Measurements from ENCODE around the gene BRCC3. TPM values are rescaled to one million over a fixed set of nuclear protein-coding genes. Genes with fewer than 3 reads are reported as not detected.

BRCC3 gene
- polyA plus RNA-seq (2012; ENCODE audit: insufficient read depth, insufficient read length): 33.2 TPM

GRCh38 chrX:155070975-155071693 is at the start of gene BRCC3, which contains the start of the genes CMC4 and MTCP1:
BRCC3 (plus strand) TSS chrX:155071508; CDS start chrX:155071528, 20 bp downstream.
CMC4 (minus strand) TSS chrX:155071136; CDS start chrX:155064023, 7,113 bp downstream.
MTCP1 (minus strand) TSS chrX:155071136; CDS start chrX:155066010, 5,126 bp downstream.
- peak; percentile 67 for DNase-seq (ENCODE audit: low read depth, low spot score)

GRCh38 chrX:155022585-155022984 is 48.7 kb upstream of the BRCC3 start, which contains the start of gene F8:
F8 (minus strand) TSS chrX:155022723; CDS start chrX:155022552, 171 bp downstream.
- no peak within 1 kb of the TSS for H3K4me3 ChIP-seq (ENCODE audit: low read length)
- DNase-seq (ENCODE audit: low read depth, low spot score): no peak

More at GRCh38 chrX:155070975-155071693, at the start of gene BRCC3, which contains the start of the genes CMC4 and MTCP1:
- H3K4me3 ChIP-seq (ENCODE audit: low read length): peak within 1 kb of the TSS; percentile 67

- DNase-seq (ENCODE audit: low read depth, low spot score): no peak
- H3K4me3 ChIP-seq (ENCODE audit: low read length): no peak overlapping the region
These were observed 47.1 kb upstream of the BRCC3 start for GRCh38 chrX:155023907-155024833.

- peak overlapping the region; percentile 51 for H3K4me3 ChIP-seq (ENCODE audit: low read length)
These were observed 44.9 kb upstream of the BRCC3 start for GRCh38 chrX:155026420-155026726.

GRCh38 chrX:155026727-155027508 is 44.4 kb upstream of the BRCC3 start, which contains the start of gene FUNDC2:
FUNDC2 (plus strand) TSS chrX:155026844; CDS start chrX:155026939, 95 bp downstream.
- DNase-seq (ENCODE audit: low read depth, low spot score): peak; percentile 92
- H3K4me3 ChIP-seq (ENCODE audit: low read length): peak within 1 kb of the TSS; percentile 84

More at GRCh38 chrX:155026420-155026726, 44.9 kb upstream of the BRCC3 start:
- DNase-seq (ENCODE audit: low read depth, low spot score): no peak

- peak overlapping the region; percentile 84 for H3K4me3 ChIP-seq (ENCODE audit: low read length)
- no peak for DNase-seq (ENCODE audit: low read depth, low spot score)
These were observed 43.7 kb upstream of the BRCC3 start for GRCh38 chrX:155027509-155028066.

- H3K4me3 ChIP-seq (ENCODE audit: low read length): peak overlapping the region; percentile 84
- no peak for DNase-seq (ENCODE audit: low read depth, low spot score)
These were observed 43.2 kb upstream of the BRCC3 start for GRCh38 chrX:155028129-155028528.

GRCh38 chrX:155028877-155029291 is 42.4 kb upstream of the BRCC3 start:
- H3K4me3 ChIP-seq (ENCODE audit: low read length): no peak overlapping the region
- no peak for DNase-seq (ENCODE audit: low read depth, low spot score)

- H3K4me3 ChIP-seq (ENCODE audit: low read length): no peak overlapping the region
- DNase-seq (ENCODE audit: low read depth, low spot score): no peak
These were observed 39.7 kb upstream of the BRCC3 start for GRCh38 chrX:155031657-155032056.

GRCh38 chrX:155035688-155036087 is 35.6 kb upstream of the BRCC3 start:
- no peak for DNase-seq (ENCODE audit: low read depth, low spot score)
- H3K4me3 ChIP-seq (ENCODE audit: low read length): no peak overlapping the region

GRCh38 chrX:155046129-155046810 is 25.0 kb upstream of the BRCC3 start:
- DNase-seq (ENCODE audit: low read depth, low spot score): no peak
- H3K4me3 ChIP-seq (ENCODE audit: low read length): no peak overlapping the region

- no peak overlapping the region for H3K4me3 ChIP-seq (ENCODE audit: low read length)
- no peak for DNase-seq (ENCODE audit: low read depth, low spot score)
These were observed 24.3 kb upstream of the BRCC3 start for GRCh38 chrX:155046811-155047528.

GRCh38 chrX:155048977-155049619 is 22.2 kb upstream of the BRCC3 start:
- H3K4me3 ChIP-seq (ENCODE audit: low read length): no peak overlapping the region
- peak; percentile 78 for DNase-seq (ENCODE audit: low read depth, low spot score)

- H3K4me3 ChIP-seq (ENCODE audit: low read length): no peak overlapping the region
- DNase-seq (ENCODE audit: low read depth, low spot score): no peak
These were observed 18.4 kb upstream of the BRCC3 start for GRCh38 chrX:155052738-155053498.

- no peak for DNase-seq (ENCODE audit: low read depth, low spot score)
These were observed 17.7 kb upstream of the BRCC3 start for GRCh38 chrX:155053656-155054055.

GRCh38 chrX:155054255-155054654 is 17.1 kb upstream of the BRCC3 start:
- no peak for DNase-seq (ENCODE audit: low read depth, low spot score)

More at GRCh38 chrX:155053656-155054055, 17.7 kb upstream of the BRCC3 start:
- no peak overlapping the region for H3K4me3 ChIP-seq (ENCODE audit: low read length)

More at GRCh38 chrX:155054255-155054654, 17.1 kb upstream of the BRCC3 start:
- no peak overlapping the region for H3K4me3 ChIP-seq (ENCODE audit: low read length)
